NB4 (cell line): Measurements from ENCODE around the gene NARF.

Experiments
- MAX ChIP-seq: IDR thresholded peaks from 2 replicates; pipeline ENCODE4 v1.6.1; 2011; ENCODE audit warnings: low read depth, low read length
- POLR2A ChIP-seq: IDR thresholded peaks from 2 replicates; pipeline ENCODE4 v1.6.1; 2011; ENCODE audit warnings: mild to moderate bottlenecking; ENCODE audit not compliant: insufficient read length; ENCODE audit errors: extremely low read depth
- TF ChIP-seq, protein P1 (sequence below): IDR thresholded peaks from one replicate; pipeline ENCODE4 v1.5.1; 2012; ENCODE audit warnings: low read depth, low read length

DNA sequence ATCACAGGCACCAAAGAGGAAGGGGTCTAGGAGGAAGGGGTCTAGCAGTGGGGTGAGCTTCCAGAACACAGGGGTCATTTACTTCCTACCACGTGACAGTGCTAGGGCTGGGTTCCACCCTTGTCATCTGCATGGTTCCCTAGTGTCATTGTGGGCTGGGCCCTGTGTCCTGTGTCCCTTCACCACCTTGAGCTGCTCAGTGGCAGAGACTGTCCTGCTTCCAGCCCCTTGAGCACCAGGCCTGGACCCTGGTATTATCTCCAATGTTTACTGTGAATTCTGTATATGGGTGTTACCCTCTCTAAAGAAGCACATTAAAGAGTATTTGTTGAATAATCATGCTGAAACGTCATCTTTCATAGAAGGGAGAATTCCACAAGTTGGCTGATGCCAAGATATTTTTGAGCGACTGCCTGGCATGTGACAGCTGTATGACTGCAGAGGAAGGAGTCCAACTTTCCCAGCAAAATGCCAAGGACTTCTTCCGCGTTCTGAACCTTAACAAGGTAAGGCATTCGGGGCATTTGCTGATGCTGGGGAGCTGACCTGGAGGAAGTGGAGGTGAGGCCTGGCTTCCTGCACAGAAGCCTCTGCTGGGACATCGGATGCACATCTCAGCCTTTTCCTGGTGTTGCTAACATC is 5.5 kb downstream of the NARF start:
- TF ChIP-seq POLR2A (no peak), MAX (no peak)
- TF ChIP-seq, protein P1, sequence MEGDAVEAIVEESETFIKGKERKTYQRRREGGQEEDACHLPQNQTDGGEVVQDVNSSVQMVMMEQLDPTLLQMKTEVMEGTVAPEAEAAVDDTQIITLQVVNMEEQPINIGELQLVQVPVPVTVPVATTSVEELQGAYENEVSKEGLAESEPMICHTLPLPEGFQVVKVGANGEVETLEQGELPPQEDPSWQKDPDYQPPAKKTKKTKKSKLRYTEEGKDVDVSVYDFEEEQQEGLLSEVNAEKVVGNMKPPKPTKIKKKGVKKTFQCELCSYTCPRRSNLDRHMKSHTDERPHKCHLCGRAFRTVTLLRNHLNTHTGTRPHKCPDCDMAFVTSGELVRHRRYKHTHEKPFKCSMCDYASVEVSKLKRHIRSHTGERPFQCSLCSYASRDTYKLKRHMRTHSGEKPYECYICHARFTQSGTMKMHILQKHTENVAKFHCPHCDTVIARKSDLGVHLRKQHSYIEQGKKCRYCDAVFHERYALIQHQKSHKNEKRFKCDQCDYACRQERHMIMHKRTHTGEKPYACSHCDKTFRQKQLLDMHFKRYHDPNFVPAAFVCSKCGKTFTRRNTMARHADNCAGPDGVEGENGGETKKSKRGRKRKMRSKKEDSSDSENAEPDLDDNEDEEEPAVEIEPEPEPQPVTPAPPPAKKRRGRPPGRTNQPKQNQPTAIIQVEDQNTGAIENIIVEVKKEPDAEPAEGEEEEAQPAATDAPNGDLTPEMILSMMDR, result no peak
